ENCODE results near the gene ATP8B3.

The ATP8B3 gene

GRCh38 chr19:1811942-1812425 is at the start of gene ATP8B3:
Gene ATP8B3, minus strand, starts transcription at chr19:1812276. Its CDS starts 540 bp downstream, at chr19:1811736.
- no peak for TF ChIP-seq CTCF (IDR thresholded peaks at IDR 0.05)
- peak within 1 kb of the TSS; percentile 52 to 88 for H3K27ac ChIP-seq
- no peak for DNase-seq (ENCODE audit: low spot score)
- peak within 1 kb of the TSS; percentile 80 for H3K4me3 ChIP-seq

GRCh38 chr19:1861599-1862031 is 49.5 kb upstream of the ATP8B3 start:
- peak overlapping the region; percentile 97 for H3K4me3 ChIP-seq
- DNase-seq (ENCODE audit: low spot score) = no peak
- peak overlapping the region in 1 of 2 donors; percentile 57 for H3K27ac ChIP-seq
- TF ChIP-seq CTCF (IDR thresholded peaks at IDR 0.05) = no peak

DNA sequence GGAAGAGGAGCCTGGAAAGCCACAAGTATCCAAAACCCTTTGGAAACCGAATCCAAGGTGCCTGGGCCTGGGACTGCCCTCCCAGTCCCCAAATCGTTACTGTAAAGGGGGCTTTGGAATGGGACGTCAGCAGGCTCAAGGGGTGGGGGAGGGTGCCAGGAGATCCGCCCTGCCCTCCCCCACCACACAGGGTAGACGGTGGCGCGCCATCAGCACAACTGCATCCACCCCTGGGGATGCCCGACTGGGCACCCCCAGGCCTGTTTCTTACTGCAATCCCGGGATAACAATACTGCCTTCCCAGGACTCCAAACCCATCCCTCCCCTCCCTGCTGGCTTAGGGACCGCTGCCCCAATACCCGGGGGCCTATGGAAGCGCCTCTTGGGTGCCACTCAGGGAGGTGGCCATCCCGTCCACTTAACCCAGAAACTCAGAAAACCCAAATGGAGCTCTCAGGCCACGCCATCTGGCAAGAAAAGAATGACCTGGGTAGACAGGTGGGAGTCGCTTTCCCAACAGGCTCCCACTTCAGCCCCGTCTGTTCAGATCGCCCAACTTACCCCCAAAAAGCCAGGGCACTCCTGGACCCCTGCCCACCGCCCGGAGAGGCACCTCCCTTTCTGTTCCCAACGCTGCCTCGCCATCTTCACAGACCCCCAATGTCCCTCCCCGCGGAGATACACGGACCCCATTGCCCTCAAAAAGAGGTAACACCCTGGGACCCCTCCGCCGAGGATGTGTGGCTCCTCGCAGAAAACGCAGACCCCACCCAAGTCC is 48.9 kb upstream of the ATP8B3 start:
- H3K4me3 ChIP-seq = peak overlapping the region; percentile 97
- no peak for TF ChIP-seq CTCF (IDR thresholded peaks at IDR 0.05)
- no peak for DNase-seq (ENCODE audit: low spot score)
- peak overlapping the region in 1 of 2 donors; percentile 57 for H3K27ac ChIP-seq

GRCh38 chr19:1860042-1860775 is 48.1 kb upstream of the ATP8B3 start:
- Histone ChIP-seq H3K27ac (peak overlapping the region in 1 of 2 donors; percentile 50), H3K4me3 (peak overlapping the region; percentile 17)
- TF ChIP-seq CTCF (IDR thresholded peaks at IDR 0.05) = no peak
- no peak for DNase-seq (ENCODE audit: low spot score)

DNA sequence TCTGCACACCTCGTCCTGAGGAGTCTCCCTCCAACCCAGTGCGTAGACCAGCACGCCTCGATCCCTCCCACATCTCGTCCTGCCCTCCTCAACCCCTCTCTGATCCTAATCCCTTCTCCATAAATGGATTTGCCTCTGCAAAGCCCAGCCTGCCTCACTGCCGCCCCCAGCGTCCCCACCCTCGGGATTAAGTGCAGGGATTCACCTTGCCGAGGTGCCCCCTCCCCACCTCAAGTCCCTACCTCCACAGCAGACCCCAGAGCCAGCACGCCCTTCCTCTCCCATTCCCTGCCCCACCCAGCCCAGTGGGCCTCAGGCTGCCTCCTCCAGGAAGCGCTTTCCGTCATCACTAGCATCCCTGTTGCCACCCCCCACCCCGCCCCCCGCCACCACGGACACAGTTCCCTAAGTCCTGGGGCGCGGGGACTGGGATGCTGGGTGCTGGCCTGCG is 47.3 kb upstream of the ATP8B3 start:
- no peak for TF ChIP-seq CTCF (IDR thresholded peaks at IDR 0.05)
- H3K27ac ChIP-seq = peak overlapping the region in 1 of 2 donors; percentile 50
- H3K4me3 ChIP-seq = peak overlapping the region; percentile 17
- DNase-seq (ENCODE audit: low spot score) = no peak

DNA sequence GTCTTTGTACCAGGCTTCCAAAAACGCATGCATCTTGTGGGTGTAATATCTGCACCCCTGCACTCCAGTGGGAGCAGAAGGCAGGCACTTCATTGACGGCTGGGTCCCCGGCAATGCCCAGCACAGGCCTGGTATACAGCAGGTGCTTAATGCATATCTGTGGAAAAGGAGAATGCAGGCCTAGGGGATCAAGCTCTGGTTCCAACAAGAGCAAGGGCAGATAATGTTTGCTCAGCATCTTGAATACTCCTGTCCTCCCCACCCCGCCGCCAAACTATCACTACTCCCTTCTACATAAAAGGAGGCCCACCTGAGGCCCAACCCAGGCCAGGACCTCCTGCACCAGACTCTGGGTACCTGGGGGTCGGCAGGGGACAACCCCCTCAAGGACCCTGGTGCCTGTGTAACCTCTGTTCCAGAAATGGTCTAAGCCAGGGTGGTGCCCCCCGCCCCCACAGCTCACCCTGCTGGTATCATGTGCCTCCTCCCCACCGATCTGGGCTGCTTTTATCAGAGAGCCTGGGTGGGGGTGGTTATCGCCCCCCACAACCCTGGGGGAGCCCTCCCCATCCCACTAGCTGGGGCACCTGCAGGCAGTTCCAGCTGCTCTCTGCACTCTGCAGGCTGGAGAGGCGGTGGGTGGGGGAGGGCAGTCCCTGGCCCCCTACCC is 46.5 kb upstream of the ATP8B3 start:
- Histone ChIP-seq H3K4me3 (no peak overlapping the region), H3K27ac (peak overlapping the region in 1 of 2 donors; percentile 90)
- no peak for TF ChIP-seq CTCF (IDR thresholded peaks at IDR 0.05)
- DNase-seq (ENCODE audit: low spot score) = no peak
